K562 (cell line): ENCODE data around the gene DPP8. TPM values are rescaled to one million over a fixed set of nuclear protein-coding genes. Genes with fewer than 3 reads are reported as not detected.

Source experiments
- polyA plus RNA-seq, 8 experiments: library from polyadenylated mRNA; depleted of rRNA in 4 of 8; stranded (reverse) in 5 of 8; unstranded in 3 of 8; fragments of >200 nt; fragmentation: Nextera tagmentation in 2 of 8; fragmentation: Illumina TruSeq in 1 of 8; extraction: Ambion mirVana in 2 of 8; extraction: Trizol in 1 of 8; gene quantifications; 2 replicates each; pipeline versions ENCODE4 v1.2.1 to v1.2.3, GENCODE V29; 2011 to 2014; ENCODE audit warnings: inconsistent platforms in 1 of 8, missing spikeins in 1 of 8
- small RNA-seq: library from RNA; depleted of rRNA; stranded (forward); fragments of <200 nt; gene quantifications from one replicate; pipeline ENCODE3, GENCODE V24; 2014
- total RNA-seq, 7 experiments: library from RNA; depleted of rRNA in 6 of 7; stranded (reverse); fragments of >200 nt in 6 of 7; fragmentation: Illumina TruSeq in 2 of 7; extraction: Trizol in 2 of 7; gene quantifications; 2 replicates each; pipeline versions ENCODE4 v1.2.1 to v1.2.3, GENCODE V29; 2011 to 2021; ENCODE audit warnings: low replicate concordance in 1 of 7

Gene DPP8
- total and polyA plus RNA-seq, 9 of the 15 experiments (the other 6 are each of a cell fraction or from before 2014, with no cell fraction given), result 5.5 to 36.7 (median 20.7) TPM

Small RNAs within 50 kb of the gene (small RNA-seq; reads per million reads assigned to genes)
- gene AC105129.1 (not detected), gene RF00019 (not detected), gene RNU6-19P (not detected)

Other genes starting within 250 kb of the DPP8 start
Only the 7 nearest of the 8 such genes appear.
- gene RNU5A-1, start 221.6 kb downstream of the DPP8 start, total RNA-seq (2014; rRNA removed), result not detected in 2 replicates
- gene RNU5A-1, start 221.6 kb downstream of the DPP8 start, total RNA-seq (2014; rRNA removed; fragmentation: Illumina TruSeq; extraction: Trizol), result not detected in 2 replicates
- not detected in 2 replicates for gene RNU5A-1, start 221.6 kb downstream of the DPP8 start, total RNA-seq (2015; rRNA removed; fragmentation: Illumina TruSeq; extraction: Trizol)
- not detected in 2 replicates for gene RNU5A-1, start 221.6 kb downstream of the DPP8 start, total RNA-seq (2021)
- gene RNU5A-1, start 221.6 kb downstream of the DPP8 start, polyA plus RNA-seq (2011; rRNA removed), result not detected in 2 replicates
- gene RNU5A-1, start 221.6 kb downstream of the DPP8 start, polyA plus RNA-seq (2014; fragmentation: Illumina TruSeq; extraction: Trizol), result not detected in 2 replicates
- gene RNU5A-1, start 221.6 kb downstream of the DPP8 start, polyA plus RNA-seq (2014; fragmentation: Nextera tagmentation; extraction: Ambion mirVana), result not detected
- gene RNU5A-1, start 221.6 kb downstream of the DPP8 start, polyA plus RNA-seq (2014; rRNA removed), result not detected in 2 replicates
- gene RNU5B-1, start 213.0 kb downstream of the DPP8 start, total RNA-seq (2014; rRNA removed), result not detected in 2 replicates
- gene RNU5B-1, start 213.0 kb downstream of the DPP8 start, total RNA-seq (2014; rRNA removed; fragmentation: Illumina TruSeq; extraction: Trizol), result not detected in 2 replicates
- gene RNU5B-1, start 213.0 kb downstream of the DPP8 start, total RNA-seq (2015; rRNA removed; fragmentation: Illumina TruSeq; extraction: Trizol), result not detected in 2 replicates
- 14.2 TPM in 1 of 2 replicates, not detected in the other for gene RNU5B-1, start 213.0 kb downstream of the DPP8 start, total RNA-seq (2021)
- gene RNU5B-1, start 213.0 kb downstream of the DPP8 start, polyA plus RNA-seq (2011; rRNA removed), result not detected in 2 replicates
- gene RNU5B-1, start 213.0 kb downstream of the DPP8 start, polyA plus RNA-seq (2014; fragmentation: Illumina TruSeq; extraction: Trizol), result not detected in 2 replicates
- not detected for gene RNU5B-1, start 213.0 kb downstream of the DPP8 start, polyA plus RNA-seq (2014; fragmentation: Nextera tagmentation; extraction: Ambion mirVana)
- not detected in 2 replicates for gene RNU5B-1, start 213.0 kb downstream of the DPP8 start, polyA plus RNA-seq (2014; rRNA removed)
- not detected in 2 replicates for gene IGDCC3, start 139.7 kb downstream of the DPP8 start, total RNA-seq (2014; rRNA removed)
- not detected in 2 replicates for gene IGDCC3, start 139.7 kb downstream of the DPP8 start, total RNA-seq (2014; rRNA removed; fragmentation: Illumina TruSeq; extraction: Trizol)
- not detected in 2 replicates for gene IGDCC3, start 139.7 kb downstream of the DPP8 start, total RNA-seq (2015; rRNA removed; fragmentation: Illumina TruSeq; extraction: Trizol)
- gene IGDCC3, start 139.7 kb downstream of the DPP8 start, total RNA-seq (2021), result 0.07 TPM in 1 of 2 replicates, not detected in the other
- gene IGDCC3, start 139.7 kb downstream of the DPP8 start, polyA plus RNA-seq (2011; rRNA removed), result not detected in 2 replicates
- not detected in 2 replicates for gene IGDCC3, start 139.7 kb downstream of the DPP8 start, polyA plus RNA-seq (2014; fragmentation: Illumina TruSeq; extraction: Trizol)
- not detected for gene IGDCC3, start 139.7 kb downstream of the DPP8 start, polyA plus RNA-seq (2014; fragmentation: Nextera tagmentation; extraction: Ambion mirVana)
- 0.03 TPM in 1 of 2 replicates, not detected in the other for gene IGDCC3, start 139.7 kb downstream of the DPP8 start, polyA plus RNA-seq (2014; rRNA removed)
- 0.33 and 1.4 TPM in 2 replicates for gene IGDCC4, start 94.7 kb downstream of the DPP8 start, total RNA-seq (2014; rRNA removed)
- 0.07 and 0.54 TPM in 2 replicates for gene IGDCC4, start 94.7 kb downstream of the DPP8 start, total RNA-seq (2014; rRNA removed; fragmentation: Illumina TruSeq; extraction: Trizol)
- 0.11 and 0.14 TPM in 2 replicates for gene IGDCC4, start 94.7 kb downstream of the DPP8 start, total RNA-seq (2015; rRNA removed; fragmentation: Illumina TruSeq; extraction: Trizol)
- gene IGDCC4, start 94.7 kb downstream of the DPP8 start, total RNA-seq (2021), result 0.31 and 0.42 TPM in 2 replicates
- gene IGDCC4, start 94.7 kb downstream of the DPP8 start, polyA plus RNA-seq (2011; rRNA removed), result 0.79 and 1.5 TPM in 2 replicates
- gene IGDCC4, start 94.7 kb downstream of the DPP8 start, polyA plus RNA-seq (2014; fragmentation: Illumina TruSeq; extraction: Trizol), result 0.17 and 0.22 TPM in 2 replicates
- gene IGDCC4, start 94.7 kb downstream of the DPP8 start, polyA plus RNA-seq (2014; fragmentation: Nextera tagmentation; extraction: Ambion mirVana), result under 1 TPM; 0.04 to 0.06 TPM
- 0.13 and 0.16 TPM in 2 replicates for gene IGDCC4, start 94.7 kb downstream of the DPP8 start, polyA plus RNA-seq (2014; rRNA removed)
- 72.8 and 84.0 TPM in 2 replicates for gene HACD3, start 12.8 kb upstream of the DPP8 start, total RNA-seq (2014; rRNA removed)
- 108 and 112 TPM in 2 replicates for gene HACD3, start 12.8 kb upstream of the DPP8 start, total RNA-seq (2014; rRNA removed; fragmentation: Illumina TruSeq; extraction: Trizol)
- gene HACD3, start 12.8 kb upstream of the DPP8 start, total RNA-seq (2015; rRNA removed; fragmentation: Illumina TruSeq; extraction: Trizol), result 108 and 113 TPM in 2 replicates
- 65.9 and 71.0 TPM in 2 replicates for gene HACD3, start 12.8 kb upstream of the DPP8 start, total RNA-seq (2021)
- 88.4 and 117 TPM in 2 replicates for gene HACD3, start 12.8 kb upstream of the DPP8 start, polyA plus RNA-seq (2011; rRNA removed)
- gene HACD3, start 12.8 kb upstream of the DPP8 start, polyA plus RNA-seq (2014; fragmentation: Illumina TruSeq; extraction: Trizol), result 95.2 and 108 TPM in 2 replicates
- 10 to 100 TPM; 48.1 to 59.6 TPM for gene HACD3, start 12.8 kb upstream of the DPP8 start, polyA plus RNA-seq (2014; fragmentation: Nextera tagmentation; extraction: Ambion mirVana)
- 65.0 and 75.2 TPM in 2 replicates for gene HACD3, start 12.8 kb upstream of the DPP8 start, polyA plus RNA-seq (2014; rRNA removed)
- gene INTS14, start 93.4 kb upstream of the DPP8 start, total RNA-seq (2014; rRNA removed), result 30.5 and 33.7 TPM in 2 replicates
- gene INTS14, start 93.4 kb upstream of the DPP8 start, total RNA-seq (2014; rRNA removed; fragmentation: Illumina TruSeq; extraction: Trizol), result 45.9 and 52.1 TPM in 2 replicates
- gene INTS14, start 93.4 kb upstream of the DPP8 start, total RNA-seq (2015; rRNA removed; fragmentation: Illumina TruSeq; extraction: Trizol), result 42.8 and 43.6 TPM in 2 replicates
- gene INTS14, start 93.4 kb upstream of the DPP8 start, total RNA-seq (2021), result 46.5 and 47.7 TPM in 2 replicates
- gene INTS14, start 93.4 kb upstream of the DPP8 start, polyA plus RNA-seq (2011; rRNA removed), result 66.3 and 92.4 TPM in 2 replicates
- 52.6 and 58.1 TPM in 2 replicates for gene INTS14, start 93.4 kb upstream of the DPP8 start, polyA plus RNA-seq (2014; fragmentation: Illumina TruSeq; extraction: Trizol)
- 10 to 100 TPM; 40.6 to 64.0 TPM for gene INTS14, start 93.4 kb upstream of the DPP8 start, polyA plus RNA-seq (2014; fragmentation: Nextera tagmentation; extraction: Ambion mirVana)
- 48.8 and 54.0 TPM in 2 replicates for gene INTS14, start 93.4 kb upstream of the DPP8 start, polyA plus RNA-seq (2014; rRNA removed)
- 4.9 and 5.5 TPM in 2 replicates for gene SLC24A1, start 104.2 kb upstream of the DPP8 start, total RNA-seq (2014; rRNA removed)
- 6.5 and 7.1 TPM in 2 replicates for gene SLC24A1, start 104.2 kb upstream of the DPP8 start, total RNA-seq (2014; rRNA removed; fragmentation: Illumina TruSeq; extraction: Trizol)
- 4.9 and 5.5 TPM in 2 replicates for gene SLC24A1, start 104.2 kb upstream of the DPP8 start, total RNA-seq (2015; rRNA removed; fragmentation: Illumina TruSeq; extraction: Trizol)
- 6.7 and 8.2 TPM in 2 replicates for gene SLC24A1, start 104.2 kb upstream of the DPP8 start, total RNA-seq (2021)
- 4.4 and 8.2 TPM in 2 replicates for gene SLC24A1, start 104.2 kb upstream of the DPP8 start, polyA plus RNA-seq (2011; rRNA removed)
- 6.8 and 7.1 TPM in 2 replicates for gene SLC24A1, start 104.2 kb upstream of the DPP8 start, polyA plus RNA-seq (2014; fragmentation: Illumina TruSeq; extraction: Trizol)
- gene SLC24A1, start 104.2 kb upstream of the DPP8 start, polyA plus RNA-seq (2014; fragmentation: Nextera tagmentation; extraction: Ambion mirVana), result 1 to 10 TPM; 3.1 to 3.2 TPM
- 3.1 and 5.9 TPM in 2 replicates for gene SLC24A1, start 104.2 kb upstream of the DPP8 start, polyA plus RNA-seq (2014; rRNA removed)